GM19193 (cell line): Measurements from ENCODE around the gene CEP128.

Experiments used
- POLR2A ChIP-seq: IDR thresholded peaks from 4 replicates; pipeline ENCODE4 v1.6.1; 2011; ENCODE audit not compliant: insufficient read depth, insufficient read length; ENCODE audit errors: extremely low read depth

Gene CEP128

DNA sequence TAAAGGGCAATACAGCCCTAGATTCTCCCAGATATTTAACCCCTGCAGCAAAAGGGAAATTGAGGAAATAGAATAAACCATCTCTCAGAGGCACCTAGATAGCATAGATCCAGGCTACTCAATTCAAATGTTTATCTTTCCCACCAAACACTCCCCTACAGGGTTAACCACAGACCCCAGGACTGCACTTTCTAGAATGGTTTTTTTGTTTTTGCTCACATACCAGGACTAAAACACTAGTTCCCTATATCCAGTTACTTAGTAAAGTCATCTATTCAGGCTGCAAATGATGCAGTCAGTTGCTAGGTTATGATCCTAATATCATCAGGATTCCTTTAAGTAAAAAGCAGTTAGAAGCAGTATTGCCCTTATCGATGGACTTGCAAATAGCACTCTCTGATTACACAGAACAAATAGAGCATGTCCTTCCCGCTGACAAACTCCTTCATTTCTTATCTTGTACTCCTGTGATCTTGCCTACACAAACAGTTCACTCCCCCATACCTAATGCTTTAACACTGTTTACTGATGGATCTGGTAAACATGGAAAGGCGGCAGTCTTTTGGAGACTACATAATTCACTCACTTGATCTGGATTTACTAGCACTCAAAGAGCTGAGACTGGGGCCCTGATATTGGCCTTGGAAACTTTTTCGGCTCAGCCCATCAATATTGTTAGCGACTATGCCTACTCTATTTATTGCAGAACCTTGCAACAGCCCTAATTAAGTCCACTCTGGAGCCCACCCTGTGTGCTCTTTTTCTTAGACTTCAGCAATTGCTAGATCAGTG lies 473.0 kb downstream of the CEP128 start:
- no peak for TF ChIP-seq POLR2A

DNA sequence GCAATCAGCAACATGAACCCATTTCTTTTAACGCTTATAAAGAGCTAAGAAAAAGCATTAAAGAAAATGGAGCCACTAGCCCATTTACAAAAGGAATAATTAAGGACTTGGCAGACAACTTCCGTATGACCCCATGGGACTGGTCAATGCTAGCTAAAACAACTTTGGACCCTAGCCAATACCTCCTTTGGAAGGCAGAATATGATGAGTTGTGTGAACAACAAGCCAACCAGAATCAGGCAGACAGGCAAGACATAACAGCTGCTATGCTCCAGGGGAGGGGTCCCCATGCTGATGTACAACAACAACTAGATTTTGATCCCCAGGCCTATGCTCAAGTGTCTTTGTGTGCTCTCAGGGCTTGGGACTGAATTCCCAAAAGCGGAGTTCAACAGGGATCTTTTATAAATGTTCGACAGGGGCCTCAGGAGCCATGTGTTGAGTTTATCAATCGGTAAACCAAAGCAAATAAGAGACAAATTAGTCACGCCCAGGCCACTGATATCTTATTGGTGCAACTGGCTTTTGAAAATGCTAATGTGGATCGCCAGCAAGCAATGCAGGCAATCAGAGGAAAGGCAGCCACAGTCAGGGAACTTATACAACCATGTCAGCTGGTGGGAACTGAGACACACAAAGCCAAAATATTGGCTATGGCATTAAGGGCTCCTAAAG lies 475.9 kb downstream of the CEP128 start:
- TF ChIP-seq POLR2A: no peak

DNA sequence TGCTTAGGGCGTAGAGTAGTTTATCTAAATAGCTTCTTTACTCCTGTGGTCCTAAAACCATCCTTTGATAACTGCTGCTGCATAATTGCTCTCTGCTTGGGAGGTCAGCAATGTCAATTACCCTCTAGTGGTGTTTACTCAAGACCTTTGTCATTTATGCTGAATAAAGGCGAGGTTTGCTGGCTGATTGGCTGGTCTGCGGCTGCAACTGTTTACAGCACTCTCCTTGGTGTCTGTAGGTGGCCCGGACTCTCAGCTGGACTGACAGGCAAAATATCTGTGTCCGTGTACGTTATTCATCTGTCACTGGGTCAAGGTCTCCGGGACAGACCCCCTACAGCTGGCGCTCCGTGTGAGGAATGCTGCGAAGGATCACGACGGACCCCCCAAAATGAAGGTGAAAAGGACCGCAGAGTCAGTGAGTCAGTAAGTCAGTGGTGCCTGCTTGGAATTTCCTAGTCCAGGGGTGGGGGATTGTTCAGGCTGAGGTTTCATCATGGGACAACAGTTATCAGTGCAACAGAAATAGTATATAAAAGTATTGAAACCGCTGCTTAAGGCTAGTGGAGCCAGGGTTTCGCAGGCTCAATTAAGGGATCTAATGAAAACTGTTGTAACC lies 476.9 kb downstream of the CEP128 start:
- no peak for TF ChIP-seq POLR2A

DNA sequence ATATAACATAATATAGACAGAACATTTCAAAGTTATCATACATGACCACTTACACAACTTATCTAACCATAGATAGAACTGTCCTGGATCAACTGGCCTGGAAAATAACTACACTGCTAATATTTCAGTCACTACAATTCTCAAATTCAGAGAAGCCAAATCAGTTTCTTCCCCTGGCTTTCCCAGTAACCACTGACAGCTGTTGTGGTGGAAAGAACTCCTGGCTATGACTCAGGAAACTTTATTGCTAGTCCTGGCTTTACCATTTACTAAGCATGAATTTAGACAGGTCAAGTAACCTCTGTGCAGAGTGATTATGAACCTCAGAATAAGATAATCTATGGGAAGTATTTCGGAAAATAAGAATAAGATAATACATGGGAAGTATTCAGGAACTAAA lies 485.3 kb downstream of the CEP128 start:
- no peak for TF ChIP-seq POLR2A

DNA sequence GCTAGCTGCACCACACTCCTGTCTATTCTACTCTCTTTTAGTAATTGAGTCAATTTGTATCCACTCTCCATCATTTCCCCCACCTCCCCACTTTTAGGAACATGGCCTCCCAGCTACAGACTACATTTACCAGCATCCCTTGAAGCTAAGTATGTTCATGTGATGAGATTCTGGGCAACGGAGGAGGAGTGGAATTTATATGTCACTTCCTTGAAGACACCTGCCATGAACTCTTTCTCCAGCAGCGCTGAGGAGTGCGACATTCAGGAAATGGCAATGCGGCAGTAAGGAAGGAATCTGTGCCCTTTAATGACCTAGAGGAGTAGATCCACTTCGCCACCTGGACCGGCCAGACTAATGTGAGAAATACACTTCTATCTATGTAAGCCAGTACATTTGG lies 486.5 kb downstream of the CEP128 start:
- TF ChIP-seq POLR2A: no peak

DNA sequence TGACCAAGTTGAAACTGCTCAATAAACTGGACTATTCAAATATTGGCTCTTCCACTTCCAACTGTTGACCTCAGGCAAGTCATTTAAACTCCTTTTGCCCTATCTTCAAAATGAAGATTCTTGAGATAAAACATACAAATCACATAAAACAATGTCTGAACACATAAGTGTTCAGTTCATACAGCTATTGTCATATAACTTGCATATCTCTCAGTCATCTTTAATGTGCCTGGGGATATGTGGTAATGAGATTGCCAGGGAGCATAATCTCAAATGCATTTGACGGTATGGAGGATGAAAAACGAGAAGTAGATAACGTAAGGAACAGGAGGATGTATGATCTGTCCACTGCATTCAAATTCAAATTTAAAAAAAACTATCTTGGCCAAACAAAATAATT lies 493.3 kb downstream of the CEP128 start:
- TF ChIP-seq POLR2A: no peak

GRCh38 chr14:80447392-80447791 lies 494.1 kb downstream of the CEP128 start:
- TF ChIP-seq POLR2A: no peak
